Natural killer cell treated with Interleukin-12 subunit alpha and Interleukin-12 subunit beta and Interleukin-15 and Interleukin-18, amount 100 ng/mL, for 72 hours (primary cell): ENCODE results near the gene FAM187B. TPM values are rescaled to one million over a fixed set of nuclear protein-coding genes. Genes with fewer than 3 reads are reported as not detected.

Experiments
- ATAC-seq, 2 donors: fragments of 150-1000 bp; cut with Tn5 transposase in 1 of 2; sonication (Bioruptor Pico), chemical (Tn5 transposase) in 1 of 2; 2 replicates each; pipeline ENCODE4 v1.10.0; 2021
- DNase-seq: peaks from one replicate; pipeline ENCODE4 v3.0.0; 2022; ENCODE audit warnings: low spot score
- H3K27ac Mint-ChIP-seq, 2 donors: 1 replicate in 1 of 2; 2 replicates in 1 of 2; pipeline ENCODE4 v1.8.0; 2022; ENCODE audit warnings: mixed read lengths in 2 of 2, mild to moderate bottlenecking in 1 of 2, moderate library complexity in 1 of 2
- H3K27me3 Mint-ChIP-seq, 2 donors: 1 replicate in 1 of 2; 2 replicates in 1 of 2; pipeline ENCODE4 v1.8.0; 2022; ENCODE audit warnings: mixed read lengths in 2 of 2
- H3K36me3 Mint-ChIP-seq: one replicate; pipeline ENCODE4 v1.8.0; 2022; ENCODE audit warnings: mixed read lengths
- H3K4me1 Mint-ChIP-seq, 2 donors: 1 replicate in 1 of 2; 2 replicates in 1 of 2; pipeline ENCODE4 v1.8.0; 2022; ENCODE audit warnings: low read depth in 2 of 2, mixed read lengths in 2 of 2, mild to moderate bottlenecking in 1 of 2
- H3K4me3 Mint-ChIP-seq: one replicate; pipeline ENCODE4 v1.8.0; 2022; ENCODE audit warnings: mixed read lengths
- H3K9me3 Mint-ChIP-seq: 2 replicates; pipeline ENCODE4 v1.8.0; 2022; ENCODE audit warnings: mixed read lengths
- total RNA-seq, 2 donors: library from RNA; stranded (reverse); gene quantifications; one replicate each; pipeline ENCODE4 v1.2.3, GENCODE V29; 2022

Gene FAM187B
- total RNA-seq, 2 donors from 2014 or later, result not detected

DNA sequence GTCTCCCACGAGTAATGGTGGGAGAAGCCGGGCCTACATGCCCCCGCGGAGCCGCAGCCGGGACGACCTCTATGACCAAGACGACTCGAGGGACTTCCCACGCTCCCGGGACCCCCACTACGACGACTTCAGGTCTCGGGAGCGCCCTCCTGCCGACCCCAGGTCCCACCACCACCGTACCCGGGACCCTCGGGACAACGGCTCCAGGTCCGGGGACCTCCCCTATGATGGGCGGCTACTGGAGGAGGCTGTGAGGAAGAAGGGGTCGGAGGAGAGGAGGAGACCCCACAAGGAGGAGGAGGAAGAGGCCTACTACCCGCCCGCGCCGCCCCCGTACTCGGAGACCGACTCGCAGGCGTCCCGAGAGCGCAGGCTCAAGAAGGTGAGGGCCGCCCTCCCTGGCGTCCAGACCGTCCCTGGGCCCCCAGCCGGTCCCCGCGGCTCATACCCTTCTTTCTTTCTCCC is 38.8 kb upstream of the FAM187B start:
- H3K27ac Mint-ChIP-seq, result peak overlapping the region; percentile 88
- no peaks in the 10 kb centered on the region for H3K9me3 Mint-ChIP-seq
- H3K36me3 Mint-ChIP-seq, result peaks cover 4% of the 10 kb centered on the region
- ATAC-seq, result peak; percentile 26 to 39
- H3K4me3 Mint-ChIP-seq, result peak overlapping the region; percentile 92
- H3K4me1 Mint-ChIP-seq, result peaks cover 19 to 31% of the 10 kb centered on the region in 2 donors
- no peaks in the 10 kb centered on the region for H3K27me3 Mint-ChIP-seq
- DNase-seq, result no peak

DNA sequence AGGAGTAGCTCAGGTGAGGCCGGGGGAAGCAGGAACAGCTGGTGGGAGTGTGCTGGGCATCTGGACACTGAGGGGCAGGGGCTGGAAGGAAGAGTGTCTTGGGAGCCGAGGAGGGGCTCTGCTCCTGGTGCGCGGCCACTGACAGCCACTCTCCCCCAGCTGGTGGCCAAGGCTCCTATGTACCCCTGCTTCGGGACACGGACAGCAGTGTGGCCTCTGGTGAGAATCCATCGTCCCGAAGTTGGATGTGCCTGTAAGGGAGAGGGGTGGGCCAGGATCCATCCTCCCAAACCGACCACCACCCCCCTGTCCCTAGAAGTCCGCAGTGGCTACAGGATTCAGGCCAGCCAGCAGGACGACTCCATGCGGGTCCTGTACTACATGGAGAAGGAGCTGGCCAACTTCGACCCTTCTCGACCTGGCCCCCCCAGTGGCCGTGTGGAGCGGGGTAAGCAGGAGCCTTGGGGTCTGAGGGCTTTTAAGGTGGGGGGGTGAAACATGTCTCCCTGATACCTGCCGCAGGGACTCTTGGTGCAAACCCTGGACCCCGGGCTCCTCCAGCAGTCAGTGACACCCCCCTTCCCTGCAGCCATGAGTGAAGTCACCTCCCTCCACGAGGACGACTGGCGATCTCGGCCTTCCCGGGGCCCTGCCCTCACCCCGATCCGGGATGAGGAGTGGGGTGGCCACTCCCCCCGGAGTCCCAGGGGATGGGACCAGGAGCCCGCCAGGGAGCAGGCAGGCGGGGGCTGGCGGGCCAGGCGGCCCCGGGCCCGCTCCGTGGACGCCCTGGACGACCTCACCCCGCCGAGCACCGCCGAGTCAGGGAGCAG is 38.2 kb upstream of the FAM187B start:
- Mint-ChIP-seq H3K27ac (peak overlapping the region; percentile 88), H3K4me3 (peak overlapping the region; percentile 92), H3K27me3 (no peaks in the 10 kb centered on the region), H3K9me3 (no peaks in the 10 kb centered on the region), H3K4me1 (peaks cover 15 to 25% of the 10 kb centered on the region in 2 donors), H3K36me3 (no peaks in the 10 kb centered on the region)
- DNase-seq (no peak), ATAC-seq (no peak)

DNA sequence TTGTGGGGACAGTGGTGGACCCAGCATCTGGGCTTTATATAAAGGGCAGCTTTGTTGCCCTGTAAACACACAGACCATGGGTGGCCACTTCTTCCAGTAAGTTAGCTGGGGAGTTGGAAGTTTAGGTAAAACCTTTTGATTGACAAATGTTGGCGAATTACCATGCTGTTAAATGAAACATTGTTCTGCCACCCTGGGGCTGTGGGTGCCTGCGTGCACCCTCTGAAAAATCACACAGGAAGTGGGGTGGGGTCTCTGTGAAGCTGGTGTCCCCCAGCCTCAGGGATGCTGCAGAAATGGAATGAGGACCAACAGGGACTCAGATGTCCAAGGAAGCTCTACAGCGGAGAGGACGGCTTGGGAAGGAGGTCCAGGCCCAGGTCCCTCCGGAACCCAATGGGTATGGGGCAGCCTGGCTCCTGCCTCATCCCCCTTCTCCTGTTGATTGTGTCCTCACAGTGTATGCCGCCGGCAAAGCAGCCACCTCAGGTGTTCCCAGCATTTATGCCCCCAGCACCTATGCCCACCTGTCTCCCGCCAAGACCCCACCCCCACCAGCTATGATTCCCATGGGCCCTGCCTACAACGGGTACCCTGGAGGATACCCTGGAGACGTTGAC is 37.5 kb upstream of the FAM187B start:
- ATAC-seq (no peak), DNase-seq (no peak)
- Mint-ChIP-seq H3K27me3 (no peaks in the 10 kb centered on the region), H3K4me3 (peak overlapping the region; percentile 70), H3K9me3 (no peaks in the 10 kb centered on the region), H3K4me1 (peaks cover 15 to 23% of the 10 kb centered on the region in 2 donors), H3K27ac (peak overlapping the region; percentile 71 to 77), H3K36me3 (no peaks in the 10 kb centered on the region)

DNA sequence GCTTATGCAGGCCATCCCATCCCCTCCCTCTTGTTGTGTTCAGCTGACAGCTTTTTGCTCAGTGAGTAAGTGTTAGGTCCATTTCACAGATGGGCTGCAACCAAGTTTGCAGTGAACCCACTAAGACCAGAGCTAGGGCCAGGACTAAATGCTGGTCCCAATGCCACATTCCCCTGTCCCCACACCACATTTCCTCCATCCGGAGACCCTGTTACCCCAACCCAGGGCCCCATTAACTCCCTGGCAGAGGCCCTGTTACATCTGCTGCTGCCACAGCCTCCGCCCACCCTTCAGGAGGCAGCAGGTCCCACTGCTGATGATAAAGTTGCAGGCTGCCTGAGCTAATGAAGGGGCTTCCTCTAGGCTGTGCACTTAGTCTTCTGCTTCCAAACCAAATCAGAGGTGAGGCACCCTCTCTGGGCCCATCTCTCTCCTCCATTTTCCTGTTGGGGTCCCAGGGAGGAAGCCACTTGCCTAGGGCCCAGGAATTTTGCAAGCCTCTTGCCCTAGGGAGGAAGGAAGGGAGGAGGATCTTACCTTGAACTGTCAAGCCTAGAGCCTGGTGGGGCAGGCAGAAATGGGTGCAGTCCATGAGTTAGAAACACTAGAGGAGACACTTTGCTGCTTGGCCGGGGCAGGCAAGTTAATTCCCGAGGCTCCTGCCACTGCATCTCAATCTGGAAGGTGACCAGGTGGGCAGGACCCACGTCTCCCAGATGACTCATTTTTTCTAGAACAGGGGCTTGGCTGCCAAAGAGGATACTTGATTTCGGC is 36.8 kb upstream of the FAM187B start:
- Mint-ChIP-seq H3K27me3 (no peaks in the 10 kb centered on the region), H3K9me3 (no peaks in the 10 kb centered on the region), H3K36me3 (no peaks in the 10 kb centered on the region), H3K4me1 (peaks cover 15 to 24% of the 10 kb centered on the region in 2 donors), H3K27ac (peak overlapping the region; percentile 71 to 77), H3K4me3 (peak overlapping the region; percentile 70)
- no peak for DNase-seq
- ATAC-seq, result no peak

DNA sequence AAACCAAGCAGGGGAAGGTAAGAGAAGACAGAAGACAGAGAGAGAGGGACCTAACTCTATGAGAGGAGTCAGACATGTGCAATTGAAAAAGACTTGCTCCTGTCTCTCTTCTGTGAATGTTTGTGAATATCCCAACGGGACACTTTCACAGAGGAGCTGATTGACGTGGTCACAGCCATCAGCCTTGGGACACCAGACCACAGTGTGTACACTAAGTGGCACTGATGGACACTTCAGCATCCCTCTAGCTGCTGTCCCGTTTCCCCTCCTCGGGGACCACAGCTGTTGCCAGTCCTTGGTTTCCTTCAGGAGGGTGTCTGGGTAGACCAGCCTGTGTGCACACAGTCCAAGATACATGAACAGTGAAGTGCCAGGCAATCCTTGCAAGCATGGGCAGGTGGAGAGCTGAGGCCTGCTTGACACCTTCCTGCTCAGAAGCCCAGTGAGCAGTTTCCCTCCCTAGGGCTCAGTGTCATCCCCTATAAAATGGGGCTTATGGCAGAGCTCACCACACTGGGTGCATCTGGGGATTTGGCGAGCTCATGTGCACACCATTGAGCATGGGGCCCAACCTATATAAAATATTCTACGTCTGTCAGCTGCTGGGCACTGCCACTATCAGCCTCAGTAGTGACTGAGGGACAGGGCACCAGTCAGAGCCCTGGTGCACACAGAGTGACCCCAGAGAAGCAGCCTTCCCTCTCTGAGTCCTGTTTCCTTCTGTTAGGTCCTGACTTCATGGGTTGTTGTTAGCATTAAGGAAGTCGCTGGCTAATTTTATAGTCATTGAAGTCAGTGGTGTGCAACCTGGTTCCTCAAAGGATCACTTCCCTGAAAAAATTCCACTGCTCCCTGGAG is 36.0 kb upstream of the FAM187B start:
- ATAC-seq (no peak), DNase-seq (no peak)
- H3K27me3 Mint-ChIP-seq, result no peaks in the 10 kb centered on the region
- no peaks in the 10 kb centered on the region for H3K36me3 Mint-ChIP-seq
- H3K9me3 Mint-ChIP-seq, result no peaks in the 10 kb centered on the region
- peaks cover 15 to 24% of the 10 kb centered on the region in 2 donors for H3K4me1 Mint-ChIP-seq
- no peak overlapping the region for H3K27ac Mint-ChIP-seq
- H3K4me3 Mint-ChIP-seq, result no peak overlapping the region

DNA sequence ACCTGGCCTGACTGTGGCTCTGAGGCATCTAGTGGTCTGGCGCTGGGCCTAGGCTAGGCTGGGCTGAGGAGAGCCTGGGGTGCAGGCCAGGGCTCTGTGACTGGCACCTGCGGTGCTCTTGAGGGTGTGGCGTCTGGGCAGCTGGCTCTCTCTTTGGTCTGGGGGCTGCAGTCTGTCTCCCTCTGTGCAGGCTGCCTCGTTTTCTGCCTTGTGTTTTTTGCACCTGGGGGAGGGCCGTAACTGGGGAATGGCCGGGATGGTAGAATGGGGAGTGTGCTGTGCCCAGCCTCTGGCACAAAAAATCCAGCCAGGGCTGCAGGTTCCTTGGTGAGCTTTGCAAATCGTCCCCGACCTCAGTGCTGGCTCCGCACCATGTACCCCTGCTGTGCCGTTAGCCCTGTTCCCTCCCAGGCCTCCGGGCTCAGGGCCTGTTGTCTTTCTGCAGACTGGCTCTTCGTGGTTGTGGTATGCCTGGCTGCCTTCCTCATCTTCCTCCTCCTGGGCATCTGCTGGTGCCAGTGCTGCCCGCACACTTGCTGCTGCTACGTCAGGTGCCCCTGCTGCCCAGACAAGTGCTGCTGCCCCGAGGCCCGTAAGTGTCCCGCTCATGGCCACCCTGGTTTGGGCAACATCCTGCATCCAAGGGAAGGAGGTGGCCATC is 33.7 kb upstream of the FAM187B start:
- DNase-seq (no peak), ATAC-seq (no peak)
- Mint-ChIP-seq H3K4me1 (peaks cover 15 to 24% of the 10 kb centered on the region in 2 donors), H3K4me3 (no peak overlapping the region), H3K27me3 (no peaks in the 10 kb centered on the region), H3K36me3 (no peaks in the 10 kb centered on the region), H3K9me3 (no peaks in the 10 kb centered on the region), H3K27ac (no peak overlapping the region)

DNA sequence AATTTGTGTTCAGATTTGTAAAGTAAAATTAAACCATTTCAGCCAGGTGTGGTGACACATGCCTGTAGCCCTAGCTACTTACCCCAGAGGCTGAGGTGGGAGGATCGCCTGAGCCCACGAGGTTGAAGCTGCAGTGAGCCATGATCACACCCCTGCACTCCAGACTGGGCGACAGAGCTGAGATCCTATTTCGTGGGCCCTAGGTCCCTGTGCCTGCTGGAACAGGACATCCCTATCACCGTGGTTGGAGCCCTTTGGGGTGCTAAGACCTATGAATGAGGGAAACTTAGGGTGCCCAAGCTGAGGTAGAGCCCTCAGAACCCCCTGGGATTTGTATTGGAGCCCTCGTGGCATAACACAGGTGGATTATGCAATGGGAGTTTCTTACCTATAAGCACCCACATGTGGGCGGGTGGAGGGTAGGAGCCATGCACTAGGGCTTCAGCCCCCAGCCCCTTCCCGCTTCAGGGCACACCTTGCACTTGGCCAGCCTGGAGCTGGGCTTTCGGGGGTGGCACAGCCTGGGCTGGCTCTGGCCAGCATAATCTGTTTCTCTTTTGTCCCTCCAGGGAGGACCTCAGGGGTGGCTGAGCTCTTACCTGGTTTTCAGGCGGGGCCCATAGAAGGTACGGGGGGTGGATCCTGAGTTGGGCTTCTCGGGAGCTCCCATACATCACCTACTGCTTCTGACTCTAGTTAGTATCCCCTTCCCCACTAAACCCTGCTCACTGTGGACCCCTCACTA is 33.0 kb upstream of the FAM187B start:
- no peak for DNase-seq
- H3K36me3 Mint-ChIP-seq, result no peaks in the 10 kb centered on the region
- no peaks in the 10 kb centered on the region for H3K9me3 Mint-ChIP-seq
- no peak overlapping the region for H3K4me3 Mint-ChIP-seq
- no peaks in the 10 kb centered on the region for H3K27me3 Mint-ChIP-seq
- no peak overlapping the region for H3K27ac Mint-ChIP-seq
- ATAC-seq, result no peak
- peaks cover 14 to 23% of the 10 kb centered on the region in 2 donors for H3K4me1 Mint-ChIP-seq

DNA sequence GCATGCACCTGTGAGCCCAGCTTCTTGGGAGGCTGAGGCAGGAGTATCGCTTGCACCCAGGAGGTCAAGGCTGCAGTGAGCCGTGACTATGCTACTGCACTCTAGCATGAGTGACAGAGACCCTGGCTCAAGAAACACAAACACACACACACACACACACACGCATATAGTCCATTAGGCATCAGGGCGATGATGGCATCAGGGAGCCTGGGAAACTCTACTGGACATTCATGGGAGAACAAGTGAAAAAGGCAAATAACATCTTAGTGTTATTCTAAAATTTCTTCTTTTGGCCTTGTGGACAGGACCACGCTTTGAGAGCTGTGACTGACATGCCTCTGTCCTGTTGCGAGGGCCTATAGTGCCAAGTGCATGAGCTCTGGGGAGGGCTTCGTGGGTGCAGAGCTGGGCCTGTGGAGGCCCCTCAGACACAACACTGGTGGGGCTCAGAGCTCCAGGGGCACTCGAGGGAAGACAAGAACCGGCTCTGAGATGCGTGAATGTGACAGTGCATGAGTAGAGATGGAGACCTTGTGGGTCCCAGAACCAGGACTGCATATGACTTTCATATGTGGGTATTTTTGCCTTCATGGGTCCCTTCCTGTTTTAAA is 32.3 kb upstream of the FAM187B start:
- Mint-ChIP-seq H3K9me3 (no peaks in the 10 kb centered on the region), H3K4me1 (peaks cover 7 to 16% of the 10 kb centered on the region in 2 donors), H3K27me3 (no peaks in the 10 kb centered on the region), H3K36me3 (no peaks in the 10 kb centered on the region), H3K27ac (no peak overlapping the region), H3K4me3 (no peak overlapping the region)
- DNase-seq (no peak), ATAC-seq (no peak)

DNA sequence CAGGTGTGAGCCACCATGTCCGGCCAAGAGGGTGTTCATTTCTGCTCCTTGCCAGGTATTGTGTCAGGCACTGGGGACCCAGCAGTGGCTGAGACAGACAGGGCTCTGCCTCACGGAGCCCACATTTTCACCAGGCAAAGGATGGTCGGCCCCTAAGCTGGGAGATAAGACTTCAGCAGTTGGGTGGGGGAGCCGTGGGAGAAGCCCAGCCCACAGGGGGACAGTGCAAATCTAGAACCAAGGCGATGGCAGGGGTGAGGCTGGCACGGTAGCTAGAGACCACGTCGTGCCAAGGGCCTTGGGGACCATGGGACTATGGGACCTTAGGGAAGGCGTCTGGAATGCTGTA is 28.5 kb upstream of the FAM187B start:
- Mint-ChIP-seq H3K36me3 (no peaks in the 10 kb centered on the region), H3K4me1 (peaks cover 0 to 5% of the 10 kb centered on the region in 2 donors), H3K27me3 (no peaks in the 10 kb centered on the region), H3K27ac (no peak overlapping the region), H3K4me3 (no peak overlapping the region), H3K9me3 (no peaks in the 10 kb centered on the region)
- ATAC-seq (no peak), DNase-seq (no peak)

DNA sequence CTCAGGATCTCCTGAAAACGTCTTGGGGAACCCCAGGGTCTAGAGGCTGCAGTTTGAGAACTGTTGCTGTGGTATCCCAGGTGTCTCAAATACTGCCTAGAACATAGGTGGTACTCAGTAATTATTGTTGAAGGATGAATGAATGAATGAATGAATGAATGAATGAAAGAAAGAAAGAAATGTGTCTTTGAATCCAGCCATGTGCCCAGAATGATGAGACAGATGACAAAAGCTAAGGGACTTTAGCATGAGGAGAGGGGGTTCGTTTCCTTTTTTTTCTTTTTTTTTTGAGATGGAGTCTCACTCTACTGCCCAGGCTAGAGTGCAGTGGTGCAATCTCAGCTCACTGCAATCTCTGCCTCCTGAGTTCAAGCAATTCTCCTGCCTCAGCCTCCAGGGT is 28.0 kb upstream of the FAM187B start:
- Mint-ChIP-seq H3K36me3 (no peaks in the 10 kb centered on the region), H3K27ac (no peak overlapping the region)
- ATAC-seq, result no peak

DNA sequence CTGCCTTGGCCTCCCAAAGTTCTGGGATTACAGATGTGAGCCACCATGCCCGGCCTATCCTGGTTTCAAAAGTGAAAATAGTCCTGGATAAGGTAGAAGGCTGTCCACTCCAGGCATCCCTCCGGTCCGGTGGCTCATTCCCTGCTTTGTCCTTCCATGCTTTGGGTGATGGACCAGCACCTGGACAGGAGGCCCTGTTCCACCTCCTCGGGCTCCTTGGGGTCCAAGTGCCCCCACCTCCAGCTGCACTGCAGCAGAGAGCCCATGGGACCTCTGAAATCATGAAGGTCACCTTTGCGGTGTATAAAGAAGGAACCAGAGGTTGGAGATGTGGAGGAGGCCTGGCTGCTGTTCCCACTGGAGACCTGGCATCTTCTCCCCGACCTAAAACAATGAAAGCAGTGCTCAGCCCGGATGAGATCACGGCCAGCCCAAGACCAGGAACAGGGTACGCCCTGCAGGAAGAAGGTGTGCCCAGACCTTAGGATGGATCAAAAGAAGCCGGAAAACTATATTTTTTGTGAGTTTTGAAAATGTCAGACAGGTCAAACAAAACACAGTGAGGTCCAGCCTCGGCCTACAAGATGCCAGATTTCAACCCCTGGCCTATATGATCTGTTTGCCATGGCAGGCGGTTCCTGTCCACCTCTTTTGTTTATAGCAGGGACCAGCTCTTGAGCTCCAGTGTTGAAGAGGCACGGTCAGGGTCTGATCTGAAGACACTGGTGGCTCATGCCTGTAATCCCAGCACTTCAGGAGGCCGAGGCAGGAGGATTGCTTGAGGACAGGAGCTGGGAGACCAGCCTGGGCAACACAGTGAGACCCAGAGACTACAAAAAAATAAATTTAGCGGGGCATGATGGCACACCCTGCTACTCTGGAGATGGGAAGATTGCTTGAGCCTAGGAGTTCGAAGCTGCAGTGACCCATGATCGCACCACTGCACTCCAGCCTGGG is 26.1 kb upstream of the FAM187B start:
- Mint-ChIP-seq H3K4me1 (peaks cover 0 to under 1% of the 10 kb centered on the region in 2 donors), H3K36me3 (no peaks in the 10 kb centered on the region), H3K27me3 (peaks cover 3 to 9% of the 10 kb centered on the region in 2 donors), H3K9me3 (no peaks in the 10 kb centered on the region), H3K4me3 (no peak overlapping the region), H3K27ac (peak overlapping the region in 1 of 2 donors; percentile 29)
- ATAC-seq, result no peak
- DNase-seq, result no peak

More for the DNA sequence above, 28.0 kb upstream of the FAM187B start:
- no peak overlapping the region for H3K4me3 Mint-ChIP-seq
- DNase-seq, result no peak
- peaks cover 0 to 5% of the 10 kb centered on the region in 2 donors for H3K4me1 Mint-ChIP-seq
- H3K9me3 Mint-ChIP-seq, result no peaks in the 10 kb centered on the region
- H3K27me3 Mint-ChIP-seq, result no peaks in the 10 kb centered on the region
